ENCODE data around the gene BPIFB4. TPM values are rescaled to one million over a fixed set of nuclear protein-coding genes. Genes with fewer than 3 reads are reported as not detected.

BPIFB4 gene
- total RNA-seq, 1 experiment from 2014 or later: not detected

DNA sequence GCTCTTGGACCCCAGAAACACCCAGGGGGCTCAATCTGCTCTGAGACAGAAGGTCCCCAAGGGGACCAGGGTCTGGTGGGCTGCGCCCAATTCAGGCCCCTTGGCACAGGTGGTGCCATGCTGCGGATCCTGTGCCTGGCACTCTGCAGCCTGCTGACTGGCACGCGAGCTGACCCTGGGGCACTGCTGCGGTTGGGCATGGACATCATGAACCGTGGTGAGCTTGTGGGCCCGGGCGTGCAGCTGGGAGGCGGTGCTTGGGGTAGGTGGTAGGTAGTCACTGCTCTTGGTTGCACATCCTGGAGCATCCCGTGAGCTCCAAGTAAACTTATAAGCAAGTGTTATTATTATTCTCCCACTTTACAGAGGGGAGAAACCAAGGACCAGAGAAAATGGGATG lies 47.9 kb upstream of the BPIFB4 start, which contains the start of gene BPIFB6:
BPIFB6 (plus strand) TSS at position 118 of the 400 bp plus-strand sequence; CDS start at position 118, 0 bp downstream.
- TF ChIP-seq, protein P1, sequence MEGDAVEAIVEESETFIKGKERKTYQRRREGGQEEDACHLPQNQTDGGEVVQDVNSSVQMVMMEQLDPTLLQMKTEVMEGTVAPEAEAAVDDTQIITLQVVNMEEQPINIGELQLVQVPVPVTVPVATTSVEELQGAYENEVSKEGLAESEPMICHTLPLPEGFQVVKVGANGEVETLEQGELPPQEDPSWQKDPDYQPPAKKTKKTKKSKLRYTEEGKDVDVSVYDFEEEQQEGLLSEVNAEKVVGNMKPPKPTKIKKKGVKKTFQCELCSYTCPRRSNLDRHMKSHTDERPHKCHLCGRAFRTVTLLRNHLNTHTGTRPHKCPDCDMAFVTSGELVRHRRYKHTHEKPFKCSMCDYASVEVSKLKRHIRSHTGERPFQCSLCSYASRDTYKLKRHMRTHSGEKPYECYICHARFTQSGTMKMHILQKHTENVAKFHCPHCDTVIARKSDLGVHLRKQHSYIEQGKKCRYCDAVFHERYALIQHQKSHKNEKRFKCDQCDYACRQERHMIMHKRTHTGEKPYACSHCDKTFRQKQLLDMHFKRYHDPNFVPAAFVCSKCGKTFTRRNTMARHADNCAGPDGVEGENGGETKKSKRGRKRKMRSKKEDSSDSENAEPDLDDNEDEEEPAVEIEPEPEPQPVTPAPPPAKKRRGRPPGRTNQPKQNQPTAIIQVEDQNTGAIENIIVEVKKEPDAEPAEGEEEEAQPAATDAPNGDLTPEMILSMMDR (conservative IDR thresholded peaks at IDR 0.05; ENCODE audit: low read depth, low read length): no peak
- no peak for TF ChIP-seq EZH2 (IDR thresholded peaks at IDR 0.05; ENCODE audit: borderline replicate concordance, low read depth, low read length, poor library complexity, severe bottlenecking)
- no peaks in the 10 kb centered on the region for H3K4me1 ChIP-seq (ENCODE audit: insufficient read depth, low read length, poor library complexity, severe bottlenecking)
- no peaks in the 10 kb centered on the region for H3K9me3 ChIP-seq (ENCODE audit: low read depth, low read length, poor library complexity, severe bottlenecking)
- POLR2A ChIA-PET (ENCODE audit: low non-redundant PET): no interaction called here
- H3K4me3 ChIP-seq (ENCODE audit: low read depth, low read length, poor library complexity, severe bottlenecking): no peak within 1 kb of the TSS
- no TSS peak for BruUV-seq (replicated peaks)
- DNase-seq (ENCODE audit: low spot score): no peak
- no peaks in the 10 kb centered on the region for H3K36me3 ChIP-seq (ENCODE audit: insufficient read depth, low read length, poor library complexity, severe bottlenecking)
- intact Hi-C loops (cut with micrococcal nuclease; ENCODE audit: unreplicated experiment): no loop called here
- H3K27me3 ChIP-seq (replicated peaks; ENCODE audit: insufficient read depth, low read depth, low read length, poor library complexity): peaks cover 5% of the 10 kb centered on the region
- no peak within 1 kb of the TSS for H3K27ac ChIP-seq (ENCODE audit: low read depth, low read length, poor library complexity, severe bottlenecking)
- CTCF ChIA-PET: no interaction called here

DNA sequence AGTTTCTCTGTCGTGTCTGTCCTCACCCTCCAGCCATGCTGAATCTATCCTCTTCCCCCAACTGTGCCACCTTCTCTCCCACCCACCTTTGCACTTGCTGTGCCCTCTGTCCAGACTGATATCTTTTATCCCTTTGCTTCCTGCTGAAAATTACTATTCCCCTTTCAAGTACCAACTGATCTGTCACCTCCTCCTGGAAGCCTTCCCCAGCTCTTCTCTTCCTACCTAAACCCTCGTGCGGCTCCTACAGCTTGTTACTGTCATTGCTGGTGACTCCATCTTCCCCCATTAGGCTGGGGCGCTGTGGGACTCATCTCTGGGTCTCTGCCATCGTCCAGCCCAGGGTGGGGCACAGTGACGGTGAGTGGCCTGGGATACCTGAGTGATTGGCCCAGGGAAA lies 46.9 kb upstream of the BPIFB4 start:
- ChIA-PET POLR2A (ENCODE audit: low non-redundant PET) (no interaction called here), CTCF (no interaction called here)
- no TSS peak for BruUV-seq (replicated peaks)

DNA sequence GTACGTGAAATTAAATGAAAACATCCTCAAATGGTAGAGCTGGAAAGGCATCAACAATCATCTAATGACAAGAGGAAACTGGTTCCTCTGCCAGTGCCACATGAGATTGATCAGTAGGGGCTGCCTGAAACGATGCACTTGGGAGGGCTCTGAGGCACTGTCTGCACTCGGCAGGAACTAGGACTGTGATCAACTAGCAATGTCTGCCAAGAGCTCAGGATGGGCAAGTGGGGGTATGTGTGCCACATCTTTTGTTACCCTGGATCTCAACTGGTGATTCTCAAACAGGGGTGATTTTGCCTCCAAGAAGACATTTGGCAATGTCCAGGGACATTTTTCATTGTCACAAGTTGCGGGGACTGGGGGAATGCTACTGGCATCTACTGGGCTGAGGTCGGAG lies 46.1 kb upstream of the BPIFB4 start:
- CTCF ChIA-PET: no interaction called here
- Histone ChIP-seq H3K4me1 (ENCODE audit: insufficient read depth, low read length, poor library complexity, severe bottlenecking) (no peaks in the 10 kb centered on the region), H3K36me3 (ENCODE audit: insufficient read depth, low read length, poor library complexity, severe bottlenecking) (no peaks in the 10 kb centered on the region), H3K27ac (ENCODE audit: low read depth, low read length, poor library complexity, severe bottlenecking) (no peak overlapping the region), H3K4me3 (ENCODE audit: low read depth, low read length, poor library complexity, severe bottlenecking) (no peak overlapping the region), H3K27me3 (replicated peaks; ENCODE audit: insufficient read depth, low read depth, low read length, poor library complexity) (peaks cover 5% of the 10 kb centered on the region), H3K9me3 (ENCODE audit: low read depth, low read length, poor library complexity, severe bottlenecking) (no peaks in the 10 kb centered on the region)
- intact Hi-C loops (cut with micrococcal nuclease; ENCODE audit: unreplicated experiment): no loop called here
- POLR2A ChIA-PET (ENCODE audit: low non-redundant PET): no interaction called here
- no peak for DNase-seq (ENCODE audit: low spot score)
- no TSS peak for BruUV-seq (replicated peaks)
- TF ChIP-seq, protein P1 (conservative IDR thresholded peaks at IDR 0.05; ENCODE audit: low read depth, low read length): no peak
- TF ChIP-seq EZH2 (IDR thresholded peaks at IDR 0.05; ENCODE audit: borderline replicate concordance, low read depth, low read length, poor library complexity, severe bottlenecking): no peak

More for the DNA sequence above, 46.9 kb upstream of the BPIFB4 start:
- no peak overlapping the region for H3K4me3 ChIP-seq (ENCODE audit: low read depth, low read length, poor library complexity, severe bottlenecking)
- DNase-seq (ENCODE audit: low spot score): no peak
- H3K27me3 ChIP-seq (replicated peaks; ENCODE audit: insufficient read depth, low read depth, low read length, poor library complexity): peaks cover 5% of the 10 kb centered on the region
- no peaks in the 10 kb centered on the region for H3K36me3 ChIP-seq (ENCODE audit: insufficient read depth, low read length, poor library complexity, severe bottlenecking)
- H3K9me3 ChIP-seq (ENCODE audit: low read depth, low read length, poor library complexity, severe bottlenecking): no peaks in the 10 kb centered on the region
- H3K27ac ChIP-seq (ENCODE audit: low read depth, low read length, poor library complexity, severe bottlenecking): no peak overlapping the region
- H3K4me1 ChIP-seq (ENCODE audit: insufficient read depth, low read length, poor library complexity, severe bottlenecking): no peaks in the 10 kb centered on the region
- no peak for TF ChIP-seq EZH2 (IDR thresholded peaks at IDR 0.05; ENCODE audit: borderline replicate concordance, low read depth, low read length, poor library complexity, severe bottlenecking)
- TF ChIP-seq, protein P1 (conservative IDR thresholded peaks at IDR 0.05; ENCODE audit: low read depth, low read length): no peak
- intact Hi-C loops (cut with micrococcal nuclease; ENCODE audit: unreplicated experiment): no loop called here
